Right cardiac atrium (tissue), 5 donors: ENCODE data around the gene MYH7. TPM values are rescaled to one million over a fixed set of nuclear protein-coding genes. Genes with fewer than 3 reads are reported as not detected.

ENCODE experiments used
- ATAC-seq, 2 donors: fragments of 200-7000 bp; cut with Tn5 transposase; one replicate each; pipeline versions ENCODE4 v1.8.0 to v1.9.1; 2020; ENCODE audit warnings: moderate library complexity in 2 of 2, mild to moderate bottlenecking in 1 of 2
- DNase-seq, 3 donors: peaks; one replicate each; pipeline ENCODE4 v3.0.0-alpha.2; 2020
- H3K27ac ChIP-seq: one replicate; pipeline ENCODE4 v1.5.1; 2013; ENCODE audit warnings: mild to moderate bottlenecking, low read length, control low read depth, moderate library complexity
- H3K27me3 ChIP-seq: one replicate; pipeline ENCODE4 v1.6.1; 2013; ENCODE audit not compliant: control insufficient read depth, insufficient read depth
- H3K4me1 ChIP-seq: one replicate; pipeline ENCODE4 v1.6.1; 2013; ENCODE audit warnings: low read length; ENCODE audit not compliant: control insufficient read depth, insufficient read depth
- H3K4me3 ChIP-seq: one replicate; pipeline ENCODE4 v1.5.1; 2013; ENCODE audit warnings: low read length, control low read depth
- H3K9me3 ChIP-seq: one replicate; pipeline ENCODE4 v1.6.1; 2013; ENCODE audit warnings: low read length; ENCODE audit not compliant: control insufficient read depth
- WGBS: extraction: QIAGEN DNeasy Blood & Tissue Kit; methylation state at CpG from one replicate; pipeline ENCODE4 v1.1.7; 2013; 5-methylcytosine and 5-hydroxymethylcytosine counted together
- intact Hi-C, 4 donors: fragments of 100-400 bp; cut with DNase I; formaldehyde crosslinking; loops; one replicate each; pipeline versions ENCODE4 v1.11.0 to v1.14.0; 2022 to 2023
- polyA plus RNA-seq: library from polyadenylated mRNA; stranded (reverse); fragments of 200-250 nt; gene quantifications from one replicate; pipeline ENCODE4 v1.2.3, GENCODE V29; 2013
- total RNA-seq, 4 donors: library from RNA; stranded (reverse); fragmentation: NEBNext Ultra II Directional; extraction: Animal tissue kit (Norgen Biotek cat#: 25700); gene quantifications; one replicate each; pipeline ENCODE4 v1.2.1, GENCODE V29; 2021
- donor health status: healthy with polysubstance abuse.
- donor health status: DM: no; HTN: yes; CAD: no.
- donor health status: DM: no; HTN: no; CAD: no.
- donor health status: DM: no; HTN: yes; CAD: no; lungs with severe emphysema.
- donor health status: DM: yes; HTN: yes; CAD: no.

MYH7 gene
- total and polyA plus RNA-seq, 5 donors: 461 to 2,251 (median 639) TPM

GRCh38 chr14:23415821-23416778 is 19.4 kb downstream of the MYH7 start:
- ATAC-seq (no peak), DNase-seq (no peak)
- no peaks in the 10 kb centered on the region for H3K9me3 ChIP-seq
- intact Hi-C loops: no loop called here
- 77% methylated on average over 21 of the region's 21 CpGs for WGBS
- no peaks in the 10 kb centered on the region for H3K27me3 ChIP-seq
- H3K4me3 ChIP-seq: no peak overlapping the region
- H3K4me1 ChIP-seq: no peaks in the 10 kb centered on the region
- no peak overlapping the region for H3K27ac ChIP-seq

GRCh38 chr14:23414906-23415820 is 20.3 kb downstream of the MYH7 start:
- 94% methylated on average over 39 of the region's 39 CpGs for WGBS
- intact Hi-C loops: no loop called here
- no peak for ATAC-seq
- Histone ChIP-seq H3K4me1 (no peaks in the 10 kb centered on the region), H3K27ac (peak overlapping the region; percentile 27), H3K4me3 (no peak overlapping the region), H3K9me3 (no peaks in the 10 kb centered on the region), H3K27me3 (no peaks in the 10 kb centered on the region)
- DNase-seq: no peak

GRCh38 chr14:23414254-23414653 is 21.2 kb downstream of the MYH7 start:
- WGBS: 35% methylated on average over 3 of the region's 3 CpGs
- no peaks in the 10 kb centered on the region for H3K9me3 ChIP-seq
- H3K27ac ChIP-seq: peak overlapping the region; percentile 27
- H3K4me1 ChIP-seq: no peaks in the 10 kb centered on the region
- peak in 1 of 3 donors; percentile 10 for DNase-seq
- H3K27me3 ChIP-seq: no peaks in the 10 kb centered on the region
- H3K4me3 ChIP-seq: no peak overlapping the region
- intact Hi-C loops: no loop called here
- peak in 1 of 2 donors; percentile 14 for ATAC-seq

- Histone ChIP-seq H3K4me1 (no peaks in the 10 kb centered on the region), H3K4me3 (no peak overlapping the region), H3K27me3 (no peaks in the 10 kb centered on the region), H3K9me3 (no peaks in the 10 kb centered on the region), H3K27ac (no peak overlapping the region)
- intact Hi-C loops: no loop called here
- DNase-seq: peak in 1 of 3 donors; percentile 37
- 85% methylated on average over 16 of the region's 16 CpGs for WGBS
- no peak for ATAC-seq
Measured at GRCh38 chr14:23413681-23414080, 21.8 kb downstream of the MYH7 start.

GRCh38 chr14:23411563-23412525 is 23.6 kb downstream of the MYH7 start:
- intact Hi-C loops: no loop called here
- peak in 1 of 3 donors; percentile 33 for DNase-seq
- WGBS: 81% methylated on average over 14 of the region's 14 CpGs

GRCh38 chr14:23409966-23410635 is 25.4 kb downstream of the MYH7 start:
- no peaks in the 10 kb centered on the region for H3K27me3 ChIP-seq
- intact Hi-C loops: loop anchor here in 2 of 4 donors (2.0 to 5.0 kb wide), 2 partner anchors 32 to 33 kb away; no protein-coding TSS in a partner anchor
- peak overlapping the region; percentile 86 for H3K27ac ChIP-seq
- peak; percentile 47 to 64 for ATAC-seq
- H3K9me3 ChIP-seq: no peaks in the 10 kb centered on the region
- H3K4me3 ChIP-seq: no peak overlapping the region
- WGBS: 58% methylated on average over 14 of the region's 14 CpGs
- H3K4me1 ChIP-seq: no peaks in the 10 kb centered on the region
- DNase-seq: peak; percentile 67 to 74 (median 72)

More at GRCh38 chr14:23411563-23412525, 23.6 kb downstream of the MYH7 start:
- Histone ChIP-seq H3K27ac (peak overlapping the region; percentile 86), H3K4me1 (no peaks in the 10 kb centered on the region), H3K4me3 (no peak overlapping the region), H3K27me3 (no peaks in the 10 kb centered on the region), H3K9me3 (no peaks in the 10 kb centered on the region)
- no peak for ATAC-seq

GRCh38 chr14:23409475-23409874 is 26.0 kb downstream of the MYH7 start:
- intact Hi-C loops: loop anchor here in 2 of 4 donors (2.0 to 5.0 kb wide), 2 partner anchors 33 kb away; no protein-coding TSS in a partner anchor

GRCh38 chr14:23408307-23408630 is 27.2 kb downstream of the MYH7 start:
- peak; percentile 46 to 77 (median 68) for DNase-seq
- H3K27me3 ChIP-seq: no peaks in the 10 kb centered on the region
- no peaks in the 10 kb centered on the region for H3K9me3 ChIP-seq
- no peaks in the 10 kb centered on the region for H3K4me1 ChIP-seq
- 28% methylated on average over 5 of the region's 5 CpGs for WGBS
- intact Hi-C loops: loop anchor here in 2 of 4 donors (2.0 to 5.0 kb wide), 2 partner anchors 34 to 35 kb away; no protein-coding TSS in a partner anchor
- peak; percentile 46 to 52 for ATAC-seq
- H3K27ac ChIP-seq: peak overlapping the region; percentile 85
- peak overlapping the region; percentile 37 for H3K4me3 ChIP-seq

More at GRCh38 chr14:23409475-23409874, 26.0 kb downstream of the MYH7 start:
- H3K27ac ChIP-seq: peak overlapping the region; percentile 86
- DNase-seq: peak; percentile 38 to 76 (median 72)
- no peaks in the 10 kb centered on the region for H3K9me3 ChIP-seq
- H3K4me3 ChIP-seq: no peak overlapping the region
- peak; percentile 50 to 60 for ATAC-seq
- WGBS: 53% methylated on average over 2 of the region's 2 CpGs
- H3K4me1 ChIP-seq: no peaks in the 10 kb centered on the region
- H3K27me3 ChIP-seq: no peaks in the 10 kb centered on the region

GRCh38 chr14:23407516-23408306 is 27.7 kb downstream of the MYH7 start, which contains the start of gene MYH6:
Gene MYH6, minus strand, starts transcription at chr14:23408273. Its CDS starts 1,050 bp downstream, at chr14:23407223.
- Histone ChIP-seq H3K4me3 (peak within 1 kb of the TSS; percentile 37), H3K4me1 (no peaks in the 10 kb centered on the region), H3K9me3 (no peaks in the 10 kb centered on the region), H3K27ac (peak within 1 kb of the TSS; percentile 85), H3K27me3 (no peaks in the 10 kb centered on the region)
- WGBS: 56% methylated on average over 15 of the region's 15 CpGs
- ATAC-seq: no peak
- intact Hi-C loops: loop anchor here in 2 of 4 donors (2.0 to 5.0 kb wide), 2 partner anchors 35 kb away; no protein-coding TSS in a partner anchor
- peak in 2 of 3 donors; percentile 4 to 25 for DNase-seq
